ENCODE data around the gene NDOR1. TPM values are rescaled to one million over a fixed set of nuclear protein-coding genes. Genes with fewer than 3 reads are reported as not detected.

Gene NDOR1
- total and polyA plus RNA-seq, 2 of the 8 experiments (the other 6 are each of a cell fraction or from before 2014, with no cell fraction given), result 25.7 to 32.3 TPM

- TF ChIP-seq CHD7 (IDR thresholded peaks at IDR 0.05; ENCODE audit: insufficient replicate concordance, low read length) (no peak), E2F6 (IDR thresholded peaks at IDR 0.05) (peak; percentile 65; the same call in 1 of the 2 replicates), SAP30 (IDR thresholded peaks at IDR 0.05; ENCODE audit: insufficient read depth, insufficient replicate concordance, low read length) (no peak), TCF12 (IDR thresholded peaks at IDR 0.05; ENCODE audit: low read depth, low read length) (no peak)
Observed at GRCh38 chr9:137163805-137164204, 41.7 kb upstream of the NDOR1 start (continued).

All from H1 (cell line).